ENCODE data around the gene AP1M1. TPM values are rescaled to one million over a fixed set of nuclear protein-coding genes. Genes with fewer than 3 reads are reported as not detected.

Gene AP1M1
- total and polyA plus RNA-seq, 2 donors (not counting 1 experiment from before 2014, with no cell fraction given) = 94.4 to 113 TPM

DNA sequence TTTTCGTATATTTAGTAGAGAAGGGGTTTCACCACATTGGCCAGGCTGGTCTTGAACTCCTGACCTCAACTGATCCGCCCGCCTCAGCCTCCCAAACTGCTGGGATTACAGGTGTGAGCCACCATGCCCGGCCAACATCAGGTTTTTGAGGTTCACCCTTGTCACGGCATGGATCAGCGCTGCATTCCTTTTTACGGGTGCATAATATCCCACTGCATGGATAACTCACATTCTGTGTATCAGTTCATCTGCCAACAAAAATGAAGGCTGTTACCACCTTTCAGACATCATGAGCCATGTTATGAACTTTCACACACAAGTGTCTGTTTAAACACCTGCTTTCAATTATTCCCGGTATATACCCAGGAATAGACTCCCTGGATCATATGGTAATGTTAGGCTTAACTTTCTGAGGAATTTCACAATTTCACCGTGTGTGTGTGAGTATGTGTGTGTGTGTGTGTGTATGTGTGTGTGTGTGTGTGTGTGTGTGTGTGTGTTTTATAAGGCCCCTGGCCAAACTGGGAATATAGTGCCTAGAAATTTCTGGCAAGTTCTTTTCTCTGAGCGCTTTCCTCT lies 52.2 kb downstream of the AP1M1 start:
- no peak for TF ChIP-seq CTCF (conservative IDR thresholded peaks at IDR 0.05 in 1 of 2, IDR thresholded peaks at IDR 0.05 in 1 of 2; ENCODE audit: low read depth in 1 of 2, low read length in 2 of 2)
- no peak for TF ChIP-seq EZH2 (IDR thresholded peaks at IDR 0.05; ENCODE audit: low read length, missing control alignments)

DNA sequence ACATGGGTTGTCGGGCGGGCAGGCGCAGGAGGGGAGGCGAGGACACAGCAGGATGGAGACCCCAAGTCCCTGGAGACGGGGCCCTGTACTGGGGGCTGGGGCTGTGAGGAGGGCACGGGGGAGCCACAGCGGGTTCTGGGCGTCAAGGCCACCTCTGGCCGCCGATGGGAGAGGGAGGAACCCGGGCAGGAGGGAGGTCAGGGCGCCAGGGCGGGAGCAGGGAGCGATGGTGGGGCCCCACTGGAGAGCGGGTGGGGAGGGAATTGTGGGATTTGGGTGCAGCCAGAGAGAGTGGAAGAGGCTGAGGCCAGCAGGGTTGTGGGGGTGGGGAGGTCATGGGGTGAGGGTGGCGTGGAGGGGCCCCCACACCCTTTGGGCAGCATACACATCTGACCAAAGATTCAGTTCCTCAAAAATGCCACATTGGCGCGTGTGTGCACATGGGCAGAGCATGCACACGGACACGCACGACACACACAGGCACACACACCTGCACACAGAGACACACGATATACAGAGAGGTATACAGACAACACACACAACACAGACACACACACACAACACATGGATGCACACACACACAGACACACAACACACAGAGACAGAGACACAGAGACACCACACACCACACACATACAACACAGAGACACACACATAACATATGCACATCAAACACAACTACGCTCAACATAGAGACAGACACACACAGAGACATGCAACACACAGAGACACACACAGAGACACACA lies 54.9 kb downstream of the AP1M1 start:
- H2AFZ ChIP-seq (ENCODE audit: low read length) = no peak overlapping the region
- no peak for DNase-seq (ENCODE audit: low read depth in 2 of 2)
- no peak overlapping the region for H3K4me2 ChIP-seq (ENCODE audit: extremely low read depth, insufficient read depth, low read length)
- no peaks in the 10 kb centered on the region for H3K27me3 ChIP-seq (ENCODE audit: control insufficient read depth, insufficient read depth, low read length)
- no peaks in the 10 kb centered on the region for H3K36me3 ChIP-seq (ENCODE audit: control insufficient read depth, insufficient read depth, low read length)
- no peak overlapping the region for H3K4me3 ChIP-seq (replicated peaks in 1 of 4; ENCODE audit: control extremely low read depth in 1 of 4, insufficient read depth in 1 of 4, low read depth in 3 of 4, low read length in 4 of 4)
- no peak overlapping the region for H3K27ac ChIP-seq (ENCODE audit: insufficient read depth, low read length)
- H3K79me2 ChIP-seq (ENCODE audit: control insufficient read depth, insufficient read depth, low read length) = no peaks in the 10 kb centered on the region
- TF ChIP-seq CTCF (conservative IDR thresholded peaks at IDR 0.05 in 1 of 2, IDR thresholded peaks at IDR 0.05 in 1 of 2; ENCODE audit: low read depth in 1 of 2, low read length in 2 of 2) (no peak), EZH2 (IDR thresholded peaks at IDR 0.05; ENCODE audit: low read length, missing control alignments) (no peak)
- no peaks in the 10 kb centered on the region for H4K20me1 ChIP-seq (ENCODE audit: control insufficient read depth, extremely low read depth, insufficient read depth, low read length)
- H3K9me3 ChIP-seq (ENCODE audit: control insufficient read depth, insufficient read depth, low read depth, low read length) = no peaks in the 10 kb centered on the region
- no peaks in the 10 kb centered on the region for H3K4me1 ChIP-seq (ENCODE audit: control insufficient read depth, extremely low read depth, insufficient read depth, low read length)
- no peak overlapping the region for H3K9ac ChIP-seq (ENCODE audit: insufficient read depth, low read length)

More for the DNA sequence above, 52.2 kb downstream of the AP1M1 start:
- Histone ChIP-seq H3K4me1 (ENCODE audit: control insufficient read depth, extremely low read depth, insufficient read depth, low read length) (no peaks in the 10 kb centered on the region), H3K9me3 (ENCODE audit: control insufficient read depth, insufficient read depth, low read depth, low read length) (no peaks in the 10 kb centered on the region), H3K36me3 (ENCODE audit: control insufficient read depth, insufficient read depth, low read length) (no peaks in the 10 kb centered on the region), H3K4me3 (replicated peaks in 1 of 4; ENCODE audit: control extremely low read depth in 1 of 4, insufficient read depth in 1 of 4, low read depth in 3 of 4, low read length in 4 of 4) (no peak overlapping the region), H3K79me2 (ENCODE audit: control insufficient read depth, insufficient read depth, low read length) (no peaks in the 10 kb centered on the region), H3K9ac (ENCODE audit: insufficient read depth, low read length) (no peak overlapping the region), H3K27me3 (ENCODE audit: control insufficient read depth, insufficient read depth, low read length) (no peaks in the 10 kb centered on the region), H3K27ac (ENCODE audit: insufficient read depth, low read length) (no peak overlapping the region), H3K4me2 (ENCODE audit: extremely low read depth, insufficient read depth, low read length) (no peak overlapping the region), H4K20me1 (ENCODE audit: control insufficient read depth, extremely low read depth, insufficient read depth, low read length) (no peaks in the 10 kb centered on the region), H2AFZ (ENCODE audit: low read length) (no peak overlapping the region)
- peak; percentile 16 to 46 for DNase-seq (ENCODE audit: low read depth in 2 of 2)

GRCh38 chr19:16254851-16255408 lies 57.2 kb downstream of the AP1M1 start:
- H3K9ac ChIP-seq (ENCODE audit: insufficient read depth, low read length) = no peak overlapping the region
- no peaks in the 10 kb centered on the region for H4K20me1 ChIP-seq (ENCODE audit: control insufficient read depth, extremely low read depth, insufficient read depth, low read length)
- no peak overlapping the region for H2AFZ ChIP-seq (ENCODE audit: low read length)
- DNase-seq (ENCODE audit: low read depth in 2 of 2) = no peak
- TF ChIP-seq CTCF (conservative IDR thresholded peaks at IDR 0.05 in 1 of 2, IDR thresholded peaks at IDR 0.05 in 1 of 2; ENCODE audit: low read depth in 1 of 2, low read length in 2 of 2) (no peak), EZH2 (IDR thresholded peaks at IDR 0.05; ENCODE audit: low read length, missing control alignments) (no peak)
- H3K4me1 ChIP-seq (ENCODE audit: control insufficient read depth, extremely low read depth, insufficient read depth, low read length) = peaks cover 2% of the 10 kb centered on the region
- no peak overlapping the region for H3K27ac ChIP-seq (ENCODE audit: insufficient read depth, low read length)
- H3K36me3 ChIP-seq (ENCODE audit: control insufficient read depth, insufficient read depth, low read length) = no peaks in the 10 kb centered on the region
- H3K27me3 ChIP-seq (ENCODE audit: control insufficient read depth, insufficient read depth, low read length) = no peaks in the 10 kb centered on the region
- no peaks in the 10 kb centered on the region for H3K79me2 ChIP-seq (ENCODE audit: control insufficient read depth, insufficient read depth, low read length)
- no peak overlapping the region for H3K4me3 ChIP-seq (replicated peaks in 1 of 4; ENCODE audit: control extremely low read depth in 1 of 4, insufficient read depth in 1 of 4, low read depth in 3 of 4, low read length in 4 of 4)
- no peaks in the 10 kb centered on the region for H3K9me3 ChIP-seq (ENCODE audit: control insufficient read depth, insufficient read depth, low read depth, low read length)
- no peak overlapping the region for H3K4me2 ChIP-seq (ENCODE audit: extremely low read depth, insufficient read depth, low read length)

All from fibroblast of lung (primary cell).